22Rv1 (cell line): ENCODE data around the gene SLX4IP.

Experiments
- H3K27ac ChIP-seq: fragments of 450-650 bp; 2 replicates; pipeline ENCODE4 v1.5.1; 2017
- CTCF ChIP-seq: fragments of 450-650 bp; IDR thresholded peaks from 2 replicates; pipeline ENCODE4 v1.5.1; 2017; ENCODE audit warnings: mild to moderate bottlenecking
- ZFX ChIP-seq: fragments of 450-650 bp; IDR thresholded peaks from 2 replicates; pipeline ENCODE4 v1.6.1; 2017; ENCODE audit warnings: antibody characterized with exemption, borderline replicate concordance

Gene SLX4IP

GRCh38 chr20:10550204-10551118 is 115.4 kb downstream of the SLX4IP start:
- TF ChIP-seq ZFX (no peak), CTCF (no peak)
- H3K27ac ChIP-seq, result no peak overlapping the region

GRCh38 chr20:10551732-10552724 is 116.9 kb downstream of the SLX4IP start:
- no peak overlapping the region for H3K27ac ChIP-seq
- TF ChIP-seq ZFX (no peak), CTCF (no peak)

- H3K27ac ChIP-seq, result no peak overlapping the region
- TF ChIP-seq CTCF, result peak; percentile 83
- no peak for TF ChIP-seq ZFX
Observed at GRCh38 chr20:10553326-10553984, 118.3 kb downstream of the SLX4IP start.

- no peak overlapping the region for H3K27ac ChIP-seq
- TF ChIP-seq ZFX (no peak), CTCF (no peak)
Observed at GRCh38 chr20:10554285-10554684, 119.2 kb downstream of the SLX4IP start.

GRCh38 chr20:10555393-10555792 is 120.3 kb downstream of the SLX4IP start:
- no peak overlapping the region for H3K27ac ChIP-seq
- TF ChIP-seq CTCF, result no peak
- TF ChIP-seq ZFX, result no peak

- no peak for TF ChIP-seq CTCF
- no peak for TF ChIP-seq ZFX
- H3K27ac ChIP-seq, result no peak overlapping the region
Observed at GRCh38 chr20:10555865-10556308, 120.8 kb downstream of the SLX4IP start.
